HG02870 (cell line): ENCODE results near the gene NTSR1.

Experiments used
- ATAC-seq: cut with Tn5 transposase; IDR thresholded peaks from one replicate; pipeline ENCODE4 v1.9.1; 2021; ENCODE audit warnings: mild to moderate bottlenecking, moderate library complexity; ENCODE audit not compliant: unreplicated experiment

NTSR1 gene

GRCh38 chr20:62811720-62812119 is 103.1 kb downstream of the NTSR1 start:
- ATAC-seq, result no peak
